Measurements from ENCODE around the gene HOXB2.
"Not testable (repeated sequence)": the region's sequence is repeated elsewhere in the genome, so short reads cannot be mapped to it uniquely, and the experiment has no call there.

HOXB2 gene

DNA sequence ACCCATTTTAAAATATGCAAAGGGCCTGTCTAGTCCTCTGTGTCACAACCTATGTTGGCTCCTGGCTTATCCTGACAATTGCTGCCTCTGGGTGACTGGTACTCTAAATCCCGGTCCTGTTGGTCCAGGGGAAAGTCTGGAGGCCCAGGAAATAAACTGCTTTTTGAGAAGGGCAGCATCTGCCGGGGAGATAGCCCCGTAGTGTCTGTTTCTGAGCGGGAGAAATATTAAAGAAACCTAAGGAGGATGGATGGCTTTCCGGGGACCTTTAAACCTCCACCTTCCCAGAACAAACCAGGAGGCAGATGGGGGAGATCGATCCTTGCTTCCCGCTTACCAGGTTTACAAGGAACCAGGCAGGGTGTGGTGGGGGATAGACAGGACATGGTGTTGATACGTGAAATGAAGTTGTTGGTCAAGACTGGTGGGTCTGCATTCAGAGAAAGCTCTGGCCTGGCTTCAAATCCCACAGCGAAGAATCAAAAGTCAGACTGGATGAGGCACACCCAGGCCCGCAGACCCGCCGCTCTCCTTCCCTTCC lies 3.8 kb downstream of the HOXB2 start:
- no peak for DNase-seq (ENCODE audit: low spot score)

DNA sequence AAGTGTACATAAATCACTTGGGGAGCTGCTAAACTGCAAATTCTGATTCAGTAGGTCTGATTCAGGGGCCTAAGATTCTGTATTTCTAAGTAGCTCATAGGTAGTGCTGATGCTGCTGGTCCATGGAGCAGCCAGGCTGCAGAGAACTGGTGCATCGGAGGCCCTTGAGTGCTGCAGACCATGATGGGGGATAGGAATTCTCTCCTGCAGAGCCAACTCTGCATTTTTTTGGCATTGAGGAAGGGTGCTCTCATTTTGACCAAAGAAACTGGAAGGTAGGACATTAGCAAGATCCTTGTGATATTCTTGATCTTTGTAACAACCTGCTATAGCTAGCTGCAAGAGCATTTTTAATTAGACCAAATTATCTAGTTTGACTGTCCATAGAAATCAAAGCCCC lies 4.7 kb downstream of the HOXB2 start:
- no peak for DNase-seq (ENCODE audit: low spot score)

DNA sequence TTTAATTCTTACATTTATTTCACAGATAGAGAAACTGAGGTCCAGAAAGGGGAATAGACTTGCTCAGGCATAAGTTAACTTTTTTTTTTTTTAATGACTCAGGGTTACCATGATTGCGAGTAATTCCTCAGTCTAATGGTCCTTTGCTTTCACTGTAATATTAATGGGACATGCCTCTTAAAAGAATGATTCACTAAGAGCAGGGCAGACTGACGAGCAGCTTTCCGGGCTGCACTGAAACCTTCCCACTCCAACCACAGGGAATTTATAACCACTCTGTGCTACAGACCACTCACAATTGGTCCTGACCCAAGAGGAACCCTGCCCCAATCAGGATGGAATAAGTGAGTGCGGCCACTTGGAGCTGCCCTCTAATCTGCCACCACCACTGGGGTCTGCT lies 5.7 kb downstream of the HOXB2 start:
- DNase-seq (ENCODE audit: low spot score), result no peak

DNA sequence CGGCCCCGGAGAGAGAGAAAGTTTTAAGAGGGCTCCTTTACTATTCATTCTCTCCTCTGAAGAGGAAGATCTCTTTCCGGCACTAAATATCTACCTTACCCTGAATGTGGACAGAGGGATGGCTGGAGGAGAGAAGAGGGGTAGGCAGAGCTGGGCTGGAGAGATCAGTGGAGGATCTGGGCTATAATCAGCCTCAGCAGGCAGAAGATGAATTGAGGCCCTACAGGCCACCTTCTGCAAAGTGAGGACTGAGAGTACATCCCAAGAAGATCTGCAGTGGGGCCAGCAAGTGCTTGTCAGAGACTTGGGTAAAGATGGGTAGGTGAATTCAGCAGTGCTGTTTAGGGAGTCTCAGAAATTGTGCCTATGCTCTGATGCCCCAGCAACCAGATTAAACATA lies 7.6 kb downstream of the HOXB2 start:
- DNase-seq (ENCODE audit: low spot score), result no peak

DNA sequence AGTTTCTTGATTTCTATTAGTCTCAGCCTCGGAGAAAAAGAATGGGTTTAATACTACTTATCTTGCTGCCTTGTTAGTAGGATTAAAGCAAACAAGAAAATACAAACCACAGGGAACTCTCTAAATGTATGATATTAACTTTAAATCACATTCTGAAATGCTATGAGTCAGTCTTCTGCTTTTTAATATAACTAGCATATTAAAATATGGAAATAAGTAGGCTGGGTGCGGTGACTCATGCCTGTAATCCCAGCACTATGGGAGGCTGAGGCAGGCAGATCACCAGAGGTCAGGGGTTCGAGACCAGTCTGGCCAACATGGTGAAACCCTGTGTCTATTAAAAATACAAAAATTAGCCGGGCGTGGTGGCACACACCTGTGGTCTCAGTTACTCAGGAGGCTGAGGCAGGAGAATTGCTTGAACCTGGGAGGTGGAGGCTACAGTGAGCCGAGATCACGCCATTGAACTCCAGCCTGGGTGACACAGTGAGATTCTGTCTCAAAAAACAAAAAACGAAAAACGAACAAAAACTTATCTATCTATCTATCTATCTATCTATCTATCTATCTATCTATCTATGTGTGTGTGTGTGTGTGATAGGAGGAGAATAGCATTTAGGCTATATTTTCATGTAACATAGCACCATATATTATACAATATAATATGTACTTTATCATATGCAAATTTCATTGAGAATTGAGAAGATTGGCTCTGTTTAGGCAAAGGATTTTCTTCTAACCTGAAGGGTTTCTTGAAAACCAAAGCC lies 8.9 kb downstream of the HOXB2 start:
- DNase-seq (ENCODE audit: low spot score), result not testable (repeated sequence)

- DNase-seq (ENCODE audit: low spot score), result no peak
Measured at GRCh38 chr17:48532261-48532660, 12.6 kb downstream of the HOXB2 start.

DNA sequence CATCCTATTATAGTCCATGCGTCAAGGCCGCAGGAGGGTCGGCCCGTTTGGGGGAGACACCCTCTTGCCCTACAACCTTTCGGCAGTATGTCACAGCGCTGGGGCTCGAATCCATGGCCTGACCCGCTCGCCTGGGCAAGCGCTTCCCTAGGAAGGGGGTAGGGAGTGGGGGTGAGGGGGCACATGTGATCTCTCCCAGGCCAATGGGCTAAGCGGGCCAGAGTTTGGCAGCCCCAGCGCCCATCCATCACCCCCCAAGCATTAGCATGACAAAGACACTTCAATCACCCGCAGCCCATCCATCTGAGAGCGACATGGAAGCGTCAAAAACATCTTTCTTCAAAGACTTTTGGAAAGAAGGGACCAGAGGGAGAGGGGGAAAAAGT lies 14.0 kb downstream of the HOXB2 start, which contains the start of gene HOXB1:
Gene HOXB1, minus strand, starts transcription at position 125 of the 386 bp plus-strand sequence. Its CDS starts 107 bp downstream, at position 18.
- DNase-seq (ENCODE audit: low spot score), result no peak

DNA sequence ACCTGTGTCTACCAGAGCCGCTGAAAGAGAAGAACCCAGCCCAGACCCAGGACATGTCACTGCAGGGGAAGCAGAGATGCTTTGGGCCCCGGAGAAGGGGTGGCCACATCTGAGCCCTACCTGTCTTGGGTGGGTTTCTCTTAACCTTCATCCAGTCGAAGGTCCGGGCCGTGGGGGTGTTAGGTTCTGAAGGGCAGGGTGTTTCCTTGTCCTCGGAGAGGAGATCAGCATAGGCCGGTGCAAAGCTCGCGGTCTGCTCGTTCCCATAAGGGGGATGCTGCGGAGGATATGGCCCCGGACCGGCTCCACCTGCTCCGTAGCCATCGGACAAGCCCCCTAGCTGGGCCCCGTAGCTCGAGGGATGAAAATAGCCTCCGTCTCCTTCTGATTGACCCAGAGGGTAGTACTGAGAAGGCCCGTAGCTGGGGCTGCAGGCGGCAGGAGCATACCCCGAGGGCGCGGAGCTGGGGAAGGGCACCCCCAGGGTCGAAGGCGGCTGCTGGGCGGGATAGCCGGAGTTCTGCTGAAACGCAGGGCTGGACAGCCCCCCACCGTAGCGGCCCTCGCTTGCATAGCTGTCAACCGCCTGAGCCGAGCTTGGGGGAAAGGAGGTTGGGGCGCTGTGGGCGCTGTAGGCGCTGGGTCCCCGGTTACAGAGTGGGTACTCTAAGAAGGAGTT lies 14.6 kb downstream of the HOXB2 start:
- no peak for DNase-seq (ENCODE audit: low spot score)

DNA sequence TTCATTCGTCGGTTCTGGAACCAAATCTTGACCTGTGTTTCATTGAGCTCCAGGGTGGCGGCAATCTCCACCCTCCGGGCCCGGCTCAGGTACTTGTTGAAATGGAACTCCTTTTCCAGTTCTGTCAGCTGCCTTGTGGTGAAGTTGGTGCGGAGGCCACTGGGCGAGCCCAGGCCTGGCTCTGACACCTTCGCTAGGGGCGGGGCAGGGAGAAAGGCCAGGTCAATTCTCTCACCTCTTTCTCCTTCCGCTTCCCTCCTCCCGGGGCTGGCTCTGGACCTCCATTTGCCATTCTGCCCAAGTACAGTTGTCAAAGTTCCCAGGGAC lies 15.3 kb downstream of the HOXB2 start:
- no peak for DNase-seq (ENCODE audit: low spot score)

GRCh38 chr17:48528936-48529682 lies 15.8 kb downstream of the HOXB2 start:
- no peak for DNase-seq (ENCODE audit: low spot score)

DNA sequence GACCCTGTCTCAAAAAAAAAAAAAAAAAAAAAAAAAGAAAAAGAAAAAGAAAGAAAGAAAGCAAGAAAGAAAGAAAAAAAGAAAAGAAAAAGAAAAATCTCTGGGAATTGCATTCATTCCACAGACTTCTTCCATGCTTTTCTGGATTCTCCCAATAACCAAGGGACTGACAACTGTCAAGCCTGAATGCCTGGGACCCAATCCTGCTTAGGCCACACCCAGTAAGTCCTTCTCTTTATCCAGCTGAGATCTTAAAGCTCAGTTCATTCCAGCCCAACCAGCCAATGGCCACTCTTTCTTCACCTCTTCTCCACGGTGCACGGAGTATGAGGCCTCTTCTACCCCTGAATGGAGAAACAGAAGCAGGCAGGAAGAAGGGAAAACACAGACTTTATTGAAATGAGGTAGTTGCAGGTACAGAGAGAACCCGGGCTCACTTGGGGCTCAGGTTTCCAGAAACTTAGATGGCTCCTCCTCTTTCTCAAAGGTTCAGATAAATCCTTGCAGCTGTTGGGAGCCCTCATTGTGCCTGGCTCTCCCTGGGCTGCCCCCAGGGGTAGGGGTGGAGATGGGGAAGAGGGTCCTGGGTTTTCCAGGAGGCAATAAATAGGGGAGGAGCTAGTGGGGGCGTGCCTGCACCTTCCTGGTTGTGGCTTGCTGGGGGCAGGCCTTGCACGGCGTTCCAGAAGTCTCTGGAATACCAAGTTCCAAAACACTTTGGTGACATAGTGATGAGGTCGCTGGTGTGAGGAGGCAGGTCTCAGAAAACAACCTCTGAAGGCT lies 16.6 kb downstream of the HOXB2 start:
- no peak for DNase-seq (ENCODE audit: low spot score)

DNA sequence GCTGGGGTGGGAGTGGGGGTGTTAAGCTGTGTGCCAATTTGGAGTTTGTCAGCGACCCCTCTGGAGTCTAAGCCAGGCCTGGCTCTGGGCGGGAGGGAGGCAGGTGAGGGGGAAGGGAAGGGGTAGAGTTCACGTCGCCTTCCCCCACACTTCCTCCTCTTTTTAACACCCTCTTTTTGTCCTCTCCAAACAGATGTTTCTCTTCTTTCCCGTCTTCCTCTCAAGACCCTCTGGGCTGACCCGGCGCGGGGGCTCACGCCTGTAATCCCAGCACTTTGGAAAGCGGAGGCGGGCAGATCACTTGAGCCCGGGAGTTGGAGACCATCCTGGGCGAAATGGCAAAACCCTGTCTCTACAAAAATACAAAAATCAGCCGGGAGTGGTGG lies 17.4 kb downstream of the HOXB2 start:
- no peak for DNase-seq (ENCODE audit: low spot score)

GRCh38 chr17:48526608-48527546 lies 18.0 kb downstream of the HOXB2 start:
- DNase-seq (ENCODE audit: low spot score), result no peak

- no peak for DNase-seq (ENCODE audit: low spot score)
Measured at GRCh38 chr17:48523010-48523409, 21.9 kb downstream of the HOXB2 start.

DNA sequence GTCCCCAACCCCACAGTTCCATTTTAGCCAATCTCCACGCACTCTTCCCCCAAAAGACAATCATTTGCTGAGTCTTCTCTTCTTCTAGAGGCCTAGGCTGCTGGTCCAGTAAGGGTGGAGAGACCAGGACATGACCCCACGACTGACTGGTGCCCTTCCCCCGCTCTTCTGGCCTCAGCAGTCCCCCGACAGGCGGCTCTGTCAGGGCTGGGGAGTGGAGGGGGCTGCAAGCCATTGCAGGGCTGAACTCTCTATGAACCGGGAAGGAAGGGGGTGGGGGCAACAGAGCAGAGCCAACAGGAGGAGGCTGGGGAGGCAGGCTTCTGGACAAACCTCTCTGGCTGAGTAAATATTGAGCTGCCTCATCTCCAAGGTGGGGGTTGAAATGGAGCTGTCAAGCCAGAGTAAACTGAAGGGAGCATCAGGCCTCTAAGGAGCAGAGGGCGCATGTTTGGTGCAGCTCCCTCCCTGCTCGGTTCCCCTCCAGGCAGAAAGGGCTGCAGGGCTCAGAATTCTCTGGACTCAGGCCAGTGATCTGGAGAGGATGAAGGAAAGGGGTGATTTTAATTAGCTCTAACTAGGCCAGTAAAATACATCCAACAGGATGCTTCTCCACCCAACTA lies 22.8 kb downstream of the HOXB2 start:
- DNase-seq (ENCODE audit: low spot score), result no peak

DNA sequence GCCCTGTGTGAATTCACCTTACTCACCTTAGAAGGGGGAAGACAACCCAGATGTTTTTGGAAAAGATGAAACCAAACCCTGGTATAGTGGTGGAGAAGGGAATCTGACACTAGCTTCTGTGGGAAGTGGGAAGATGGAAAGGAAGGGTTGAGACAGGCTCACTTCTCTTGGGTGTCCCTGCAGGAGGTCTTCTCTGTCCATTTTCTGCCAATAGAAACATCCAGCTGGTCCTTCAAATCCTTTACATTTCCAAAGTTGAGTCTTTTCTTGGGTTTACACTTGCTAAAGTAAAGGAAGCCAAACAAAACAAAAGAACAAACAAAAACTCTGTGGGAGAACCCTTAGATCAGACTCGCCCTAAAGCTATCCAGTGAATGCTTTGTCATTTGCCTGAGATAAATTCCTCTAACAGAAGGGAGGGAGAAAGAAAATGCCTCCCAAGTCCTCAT lies 24.3 kb downstream of the HOXB2 start:
- no peak for DNase-seq (ENCODE audit: low spot score)

GRCh38 chr17:48519427-48519826 lies 25.5 kb downstream of the HOXB2 start:
- DNase-seq (ENCODE audit: low spot score), result no peak

- DNase-seq (ENCODE audit: low spot score), result no peak
Measured at GRCh38 chr17:48517478-48517877, 27.4 kb downstream of the HOXB2 start.

DNA sequence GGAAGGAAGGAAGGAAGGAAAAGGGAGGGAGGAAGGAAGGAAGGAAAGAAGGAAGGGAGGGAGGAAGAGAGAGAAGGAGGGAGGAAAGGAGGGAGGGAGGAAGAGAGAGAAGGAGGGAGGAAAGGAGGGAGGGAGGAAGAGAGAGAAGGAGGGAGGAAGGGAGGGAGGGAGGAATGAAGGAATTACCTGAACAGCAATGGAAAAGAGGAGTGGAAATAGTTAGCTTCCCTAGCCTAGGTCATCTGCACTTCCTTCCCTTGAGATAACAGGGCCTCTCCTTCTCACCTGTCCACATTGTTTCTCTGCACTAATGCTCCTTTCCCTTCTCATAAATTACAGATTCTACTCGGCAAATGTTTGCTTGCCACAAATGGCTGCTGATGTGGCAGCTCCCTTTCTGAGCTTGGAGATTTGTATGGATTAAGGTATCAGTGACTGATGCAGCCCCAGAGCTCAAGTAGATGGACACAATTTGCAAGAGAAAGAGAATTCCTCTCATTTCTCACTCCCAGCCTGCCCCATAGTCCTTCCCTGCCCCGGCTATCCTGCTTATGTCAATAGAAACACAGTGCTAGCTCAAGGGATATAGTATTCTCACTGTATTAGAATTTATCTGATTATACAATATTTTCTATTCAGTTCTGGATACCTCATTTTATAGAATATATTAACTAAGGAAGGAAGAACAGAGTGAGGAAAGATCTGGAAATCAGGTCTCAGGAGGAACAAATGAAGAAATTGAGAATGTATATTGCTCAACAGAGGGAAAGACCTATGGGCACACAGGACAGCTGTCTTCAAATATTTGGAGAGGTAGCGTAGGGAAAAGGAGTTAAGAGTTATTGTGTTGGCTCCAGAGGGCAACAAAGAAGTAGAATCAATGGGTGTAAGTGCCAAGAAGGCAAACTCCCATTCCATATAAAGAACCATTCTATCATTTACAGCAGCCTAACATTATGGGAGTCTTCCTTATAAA lies 28.7 kb downstream of the HOXB2 start:
- DNase-seq (ENCODE audit: low spot score), result no peak

All from CD4-positive, alpha-beta T cell treated with Interleukin-6 at 100 ng/mL for 8 hours (primary cell).